Keratinocyte (primary cell): ENCODE results near the gene LRWD1. TPM values are rescaled to one million over a fixed set of nuclear protein-coding genes. Genes with fewer than 3 reads are reported as not detected.

Experiments used
- DNase-seq: peaks from one replicate; pipeline ENCODE4 v3.0.0-alpha.2; 2011; ENCODE audit warnings: low read depth, missing footprints, low spot score
- FAIRE-seq: peaks from 2 replicates; lab custom pipeline; 2011; peaks lifted over from hg19 to GRCh38; lab: Jason Lieb, UNC
- H2AFZ ChIP-seq: 2 replicates; pipeline ENCODE4 v1.6.0; 2012; ENCODE audit warnings: low read length, control low read depth, inconsistent platforms; ENCODE audit not compliant: control insufficient read depth
- H3K27ac ChIP-seq: 2 replicates; pipeline ENCODE4 v1.5.1; 2011; ENCODE audit warnings: low read length; ENCODE audit not compliant: control insufficient read depth, insufficient read depth
- H3K27me3 ChIP-seq: 3 replicates; pipeline ENCODE4 v1.6.0; 2011; ENCODE audit warnings: low read length; ENCODE audit not compliant: control insufficient read depth, insufficient read depth; ENCODE audit errors: extremely low read depth
- H3K36me3 ChIP-seq, 2 experiments: 2 replicates in 1 of 2; 3 replicates in 1 of 2; pipeline ENCODE4 v1.5.1; 2011; ENCODE audit warnings: low read length in 2 of 2, mild to moderate bottlenecking in 1 of 2; ENCODE audit not compliant: control insufficient read depth in 2 of 2, insufficient read depth in 2 of 2; ENCODE audit errors: extremely low read depth in 1 of 2
- H3K4me1 ChIP-seq: 3 replicates; pipeline ENCODE4 v1.5.1; 2011; ENCODE audit warnings: low read length; ENCODE audit not compliant: control insufficient read depth, insufficient read depth; ENCODE audit errors: extremely low read depth
- H3K4me2 ChIP-seq: 3 replicates; pipeline ENCODE4 v1.6.0; 2011; ENCODE audit warnings: low read depth, low read length; ENCODE audit not compliant: control insufficient read depth, insufficient read depth; ENCODE audit errors: extremely low read depth
- H3K4me3 ChIP-seq, 3 experiments: fragments of 200-600 bp in 1 of 3; sonication (generic) in 1 of 3; 2 replicates in 2 of 3; 3 replicates in 1 of 3; pipeline ENCODE4 v1.5.1; 2011 to 2016; ENCODE audit warnings: low read length in 3 of 3, mild to moderate bottlenecking in 3 of 3, control low read depth in 2 of 3, inconsistent platforms in 1 of 3, low read depth in 1 of 3, mixed read lengths in 1 of 3, mixed run types in 1 of 3, moderate library complexity in 1 of 3; ENCODE audit not compliant: control insufficient read depth in 2 of 3, insufficient read depth in 2 of 3; ENCODE audit errors: extremely low read depth in 1 of 3
- H3K79me2 ChIP-seq: 2 replicates; pipeline ENCODE4 v1.6.0; 2012; ENCODE audit warnings: low read length; ENCODE audit not compliant: control insufficient read depth, insufficient read depth
- H3K9ac ChIP-seq: 3 replicates; pipeline ENCODE4 v1.6.0; 2011; ENCODE audit warnings: low read length; ENCODE audit not compliant: control insufficient read depth, insufficient read depth; ENCODE audit errors: extremely low read depth
- H3K9me1 ChIP-seq: 3 replicates; pipeline ENCODE4 v1.6.0; 2011; ENCODE audit warnings: low read length; ENCODE audit not compliant: control insufficient read depth, insufficient read depth; ENCODE audit errors: extremely low read depth
- H3K9me3 ChIP-seq: 2 replicates; pipeline ENCODE4 v1.5.1; 2012; ENCODE audit warnings: low read depth, low read length; ENCODE audit not compliant: control insufficient read depth
- H4K20me1 ChIP-seq: 3 replicates; pipeline ENCODE4 v1.6.0; 2011; ENCODE audit warnings: low read length; ENCODE audit not compliant: control insufficient read depth, insufficient read depth; ENCODE audit errors: extremely low read depth
- CTCF ChIP-seq, 3 experiments: IDR thresholded peaks in 1 of 3; conservative IDR thresholded peaks in 1 of 3; optimal IDR thresholded peaks in 1 of 3; 2 replicates in 2 of 3; 3 replicates in 1 of 3; pipeline versions ENCODE3 to v1.5.1; 2011; ENCODE audit warnings: low read length in 3 of 3, mild to moderate bottlenecking in 3 of 3, moderate library complexity in 2 of 3, control low read depth in 1 of 3, inconsistent platforms in 1 of 3; ENCODE audit not compliant: insufficient read depth in 2 of 3; ENCODE audit errors: extremely low read depth in 1 of 3
- EZH2 ChIP-seq: IDR thresholded peaks from one replicate; pipeline ENCODE4 v1.6.1; 2012; ENCODE audit warnings: inconsistent platforms, mild to moderate bottlenecking, low read length, moderate library complexity
- dilution Hi-C: fragments of 300-500 bp; cut with MboI; formaldehyde crosslinking; loops from one replicate; pipeline ENCODE4 v1.7.0; 2020; ENCODE audit warnings: low sequenced_read_pairs; ENCODE audit not compliant: extremely low pct_ligation_motif_present
- polyA plus RNA-seq, 5 experiments: library from polyadenylated mRNA; depleted of rRNA in 3 of 5; stranded (reverse) in 3 of 5; stranded (forward) in 1 of 5; unstranded in 1 of 5; fragments of >200 nt; gene quantifications; 1 replicate in 1 of 5; 2 replicates in 3 of 5; 3 replicates in 1 of 5; pipeline versions ENCODE4 v1.2.1 to v1.2.3, GENCODE V29; 2011 to 2012; ENCODE audit warnings: missing spikeins in 2 of 5, low read depth in 1 of 5, low replicate concordance in 1 of 5

The LRWD1 gene
- polyA plus RNA-seq, 1 donor (not counting 4 experiments of a cell fraction or from before 2014, with no cell fraction given) = 11.3 TPM

- no peak overlapping the region for H3K4me3 ChIP-seq
- FAIRE-seq = no peak
- no peak overlapping the region for H3K27ac ChIP-seq
- H4K20me1 ChIP-seq = no peaks in the 10 kb centered on the region
- no peak overlapping the region for H3K9ac ChIP-seq
- H2AFZ ChIP-seq = no peak overlapping the region
- H3K27me3 ChIP-seq = no peaks in the 10 kb centered on the region
- H3K9me1 ChIP-seq = no peaks in the 10 kb centered on the region
- dilution Hi-C loops = no loop called here
- H3K36me3 ChIP-seq = peaks cover 20 to 26% of the 10 kb centered on the region in 2 experiments
- no peak overlapping the region for H3K4me2 ChIP-seq
- no peaks in the 10 kb centered on the region for H3K9me3 ChIP-seq
- no peak for DNase-seq
- no peaks in the 10 kb centered on the region for H3K79me2 ChIP-seq
- no peaks in the 10 kb centered on the region for H3K4me1 ChIP-seq
- TF ChIP-seq CTCF (optimal IDR thresholded peaks at IDR 0.05 in 1 of 3, IDR thresholded peaks at IDR 0.05 in 1 of 3, conservative IDR thresholded peaks at IDR 0.05 in 1 of 3; ENCODE audit: extremely low read depth in 1 of 3, insufficient read depth in 2 of 3, low read length in 3 of 3) = no peak
- no peak for TF ChIP-seq EZH2
These were observed 40.6 kb upstream of the LRWD1 start for GRCh38 chr7:102424129-102424551.

GRCh38 chr7:102424787-102425218 is 40.0 kb upstream of the LRWD1 start:
- Histone ChIP-seq H3K9me1 (no peaks in the 10 kb centered on the region), H3K36me3 (peaks cover 18 to 23% of the 10 kb centered on the region in 2 experiments), H2AFZ (no peak overlapping the region), H4K20me1 (no peaks in the 10 kb centered on the region), H3K27me3 (no peaks in the 10 kb centered on the region), H3K9ac (no peak overlapping the region), H3K4me2 (no peak overlapping the region), H3K27ac (no peak overlapping the region), H3K79me2 (no peaks in the 10 kb centered on the region), H3K9me3 (no peaks in the 10 kb centered on the region), H3K4me3 (no peak overlapping the region), H3K4me1 (no peaks in the 10 kb centered on the region)
- DNase-seq (no peak), FAIRE-seq (no peak)
- dilution Hi-C loops = no loop called here
- TF ChIP-seq EZH2 (no peak), CTCF (optimal IDR thresholded peaks at IDR 0.05 in 1 of 3, IDR thresholded peaks at IDR 0.05 in 1 of 3, conservative IDR thresholded peaks at IDR 0.05 in 1 of 3; ENCODE audit: extremely low read depth in 1 of 3, insufficient read depth in 2 of 3, low read length in 3 of 3) (no peak)
